22Rv1 (cell line): Measurements from ENCODE around the gene FAM234B.

Experiments used
- CTCF ChIP-seq: fragments of 450-650 bp; IDR thresholded peaks from 2 replicates; pipeline ENCODE4 v1.5.1; 2017; ENCODE audit warnings: mild to moderate bottlenecking
- ZFX ChIP-seq: fragments of 450-650 bp; IDR thresholded peaks from 2 replicates; pipeline ENCODE4 v1.6.1; 2017; ENCODE audit warnings: antibody characterized with exemption, borderline replicate concordance

- TF ChIP-seq CTCF: no peak
- no peak for TF ChIP-seq ZFX
Observed at GRCh38 chr12:13000616-13000924, 43.6 kb upstream of the FAM234B start.
